Endothelial cell of umbilical vein (primary cell): ENCODE data around the gene ESPN.

Source experiments
- CTCF ChIP-seq, 2 donors: IDR thresholded peaks; 1 replicate in 1 of 2; 2 replicates in 1 of 2; pipeline ENCODE4 v1.5.1; 2011; ENCODE audit warnings: low read length in 2 of 2, mild to moderate bottlenecking in 2 of 2, moderate library complexity in 2 of 2, control low read depth in 1 of 2, inconsistent platforms in 1 of 2, low read depth in 1 of 2; ENCODE audit not compliant: insufficient read depth in 1 of 2; ENCODE audit errors: extremely low read depth in 1 of 2
- EZH2 ChIP-seq: IDR thresholded peaks from 2 replicates; pipeline ENCODE4 v1.6.1; 2012; ENCODE audit warnings: borderline replicate concordance, low read depth, mild to moderate bottlenecking, moderate library complexity, low read length, inconsistent platforms; ENCODE audit not compliant: severe bottlenecking
- FOS ChIP-seq: IDR thresholded peaks from 2 replicates; pipeline ENCODE4 v1.6.1; 2011; ENCODE audit warnings: mild to moderate bottlenecking, low read length, moderate library complexity, borderline replicate concordance; ENCODE audit not compliant: insufficient read depth
- JUN ChIP-seq: IDR thresholded peaks from 2 replicates; pipeline ENCODE4 v1.6.1; 2011; ENCODE audit warnings: borderline replicate concordance, low read depth; ENCODE audit not compliant: insufficient read length, insufficient read depth
- MYC ChIP-seq: IDR thresholded peaks from one replicate; pipeline ENCODE4 v1.6.1; 2011; ENCODE audit warnings: mild to moderate bottlenecking, low read depth, low read length
- POLR2A ChIP-seq: IDR thresholded peaks from 2 replicates; pipeline ENCODE4 v1.6.1; 2012; ENCODE audit warnings: low read depth, mild to moderate bottlenecking, control low read depth, low read length
- POLR2AphosphoS5 ChIP-seq: IDR thresholded peaks from 2 replicates; pipeline ENCODE4 v1.6.1; 2012; ENCODE audit warnings: low read depth, mild to moderate bottlenecking, control low read depth, low read length, moderate library complexity; ENCODE audit not compliant: insufficient read depth
- TF ChIP-seq, protein P1 (sequence below): IDR thresholded peaks from 2 replicates; pipeline ENCODE4 v1.6.1; 2011; ENCODE audit not compliant: insufficient read depth, insufficient read length

- TF ChIP-seq CTCF (IDR thresholded peaks at IDR 0.05; ENCODE audit: extremely low read depth in 1 of 2, insufficient read depth in 1 of 2, low read depth in 1 of 2, low read length in 2 of 2) (no peak), EZH2 (no peak), POLR2A (no peak), POLR2AphosphoS5 (no peak), MYC (no peak), JUN (no peak), FOS (no peak)
- TF ChIP-seq, protein P1, sequence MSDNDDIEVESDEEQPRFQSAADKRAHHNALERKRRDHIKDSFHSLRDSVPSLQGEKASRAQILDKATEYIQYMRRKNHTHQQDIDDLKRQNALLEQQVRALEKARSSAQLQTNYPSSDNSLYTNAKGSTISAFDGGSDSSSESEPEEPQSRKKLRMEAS, result no peak
Measured at GRCh38 chr1:6477039-6477820, 52.7 kb downstream of the ESPN start.
